HG02763 (cell line): ENCODE data around the gene U2SURP.

Source experiments
- ATAC-seq: cut with Tn5 transposase; IDR thresholded peaks from one replicate; pipeline ENCODE4 v1.9.1; 2021; ENCODE audit warnings: mild to moderate bottlenecking, moderate library complexity; ENCODE audit not compliant: unreplicated experiment

U2SURP gene

DNA sequence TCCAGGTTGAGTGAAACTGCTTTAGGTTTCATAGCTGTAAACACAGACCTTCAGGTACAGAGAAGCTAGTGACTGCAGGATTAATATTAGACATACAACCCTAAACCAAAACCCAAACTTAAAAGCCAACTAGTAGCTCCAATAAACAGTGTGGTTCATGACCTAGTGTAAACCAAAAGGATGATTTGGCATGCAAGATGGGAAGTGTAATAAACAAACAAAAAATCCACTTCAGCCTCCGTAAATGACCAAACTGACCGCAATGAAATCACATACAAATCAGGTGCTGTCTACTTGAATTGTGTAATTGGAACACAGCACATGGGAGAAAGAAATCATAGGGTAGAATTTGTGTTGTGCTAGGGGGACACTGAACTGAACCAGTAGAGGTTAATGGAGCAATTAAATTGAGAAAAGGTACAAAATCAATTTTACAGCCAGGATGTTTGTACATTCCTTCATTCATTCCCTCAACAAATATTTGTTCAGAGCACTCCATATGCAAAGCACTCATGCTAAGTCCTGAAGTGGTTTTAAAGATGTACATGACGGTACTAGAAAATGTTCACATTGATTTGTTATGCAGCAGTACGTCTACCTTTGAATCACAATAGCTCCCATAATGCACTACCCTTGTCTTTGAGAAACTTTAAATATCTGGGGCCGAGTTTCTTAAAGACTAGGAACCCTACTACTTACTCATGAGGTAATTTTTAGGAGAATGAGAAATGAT is 96.8 kb downstream of the U2SURP start:
- ATAC-seq: no peak

DNA sequence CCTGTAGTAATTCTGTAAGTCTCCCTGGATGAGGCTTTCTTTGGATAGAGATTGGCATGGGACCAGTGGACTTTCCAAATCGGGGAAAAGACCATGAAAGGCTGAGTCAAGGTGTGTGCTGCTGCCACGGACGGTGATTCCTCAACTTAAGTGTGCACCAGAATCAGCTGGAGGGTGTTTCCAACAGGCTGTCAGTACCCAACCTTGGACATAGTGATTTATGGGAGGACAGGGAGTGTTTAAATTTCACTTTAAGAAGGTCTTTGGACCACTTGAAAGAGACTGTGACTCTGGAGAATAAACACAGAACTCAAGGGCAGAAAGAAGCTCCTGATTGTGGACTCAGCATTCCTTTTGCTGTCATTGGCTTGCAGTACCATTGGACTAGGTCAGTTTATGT is 97.8 kb downstream of the U2SURP start:
- no peak for ATAC-seq

DNA sequence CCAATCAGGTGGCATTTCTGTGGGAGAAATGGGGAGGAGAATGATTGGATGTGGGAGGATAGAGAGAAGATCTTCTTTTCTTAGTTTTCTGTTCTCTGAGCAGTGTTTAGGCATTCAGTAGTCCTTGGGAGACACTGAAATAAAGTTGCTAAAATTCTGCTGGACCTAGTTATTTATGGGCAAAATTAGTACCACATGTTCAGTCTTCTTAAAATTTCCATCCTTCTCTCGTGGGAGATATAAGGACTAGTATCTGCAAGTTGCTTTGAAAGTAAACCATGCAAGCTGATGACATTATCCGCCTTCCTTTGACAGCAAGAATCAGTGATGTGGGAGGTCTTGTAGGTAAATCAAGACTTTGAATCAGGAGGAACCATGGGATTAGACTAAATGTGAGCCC is 98.3 kb downstream of the U2SURP start:
- no peak for ATAC-seq

DNA sequence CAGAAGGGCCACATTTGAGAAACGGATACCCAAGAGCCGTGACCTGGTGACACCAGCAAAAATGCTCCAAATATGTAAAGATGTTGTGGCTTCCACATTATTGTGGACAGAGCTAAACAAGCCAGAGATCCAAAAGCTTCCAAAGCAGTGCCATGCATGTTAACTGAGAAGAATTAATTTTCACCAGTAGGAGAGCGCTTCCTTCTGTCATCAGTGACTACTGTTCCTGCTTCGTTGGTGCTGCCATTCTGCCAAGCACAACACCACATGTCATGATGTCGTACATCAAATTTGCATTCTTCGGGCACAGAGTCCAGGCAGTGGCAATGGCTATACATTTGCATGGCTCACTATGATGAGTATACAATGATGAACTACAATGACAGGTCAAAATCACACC is 99.1 kb downstream of the U2SURP start:
- no peak for ATAC-seq

DNA sequence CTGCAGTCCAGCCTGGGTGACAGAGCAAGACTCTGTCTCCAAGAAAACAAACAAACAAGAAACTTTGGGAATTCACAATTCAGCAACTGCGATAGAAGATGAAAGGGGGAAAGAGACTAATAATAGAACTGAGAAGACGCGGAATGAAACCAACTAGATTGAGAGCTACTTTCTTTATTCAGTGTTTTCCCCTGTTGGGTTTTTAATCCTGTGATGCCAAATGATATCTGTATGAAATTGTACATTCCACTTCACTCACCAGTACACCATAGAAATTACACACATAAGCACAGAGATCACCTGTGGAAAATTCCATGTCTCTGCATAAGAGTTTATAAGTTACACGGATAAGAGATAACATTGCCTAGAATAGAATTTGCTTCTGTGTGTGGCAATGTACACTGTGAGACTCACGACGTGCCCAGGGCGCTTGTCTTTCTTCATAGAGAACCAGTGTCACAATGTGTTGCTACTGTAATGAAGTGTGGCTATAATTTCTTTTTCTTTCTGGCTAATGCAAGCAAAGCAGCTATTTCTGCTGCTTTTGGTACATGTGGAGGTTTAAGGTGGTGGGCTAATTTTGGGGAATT is 100.5 kb downstream of the U2SURP start:
- no peak for ATAC-seq

DNA sequence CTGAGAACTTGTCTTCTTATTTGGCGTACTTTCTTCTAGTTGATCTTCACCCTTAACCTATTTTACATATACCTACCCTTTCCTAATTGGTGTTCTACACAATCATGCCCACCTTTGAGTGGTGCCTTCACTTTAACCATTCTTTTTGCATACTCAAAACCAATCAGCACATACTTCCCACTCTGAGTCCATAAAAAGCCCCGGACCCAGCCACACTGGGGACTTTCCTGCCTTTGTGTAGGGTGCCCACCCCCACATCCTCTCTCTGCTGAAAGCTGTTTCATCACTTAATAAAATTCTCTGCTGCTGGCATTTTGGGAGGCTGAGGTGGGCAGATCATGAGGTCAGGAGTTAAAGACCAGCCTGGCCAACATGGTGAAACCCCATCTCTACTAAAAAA is 102.3 kb downstream of the U2SURP start:
- no peak for ATAC-seq

DNA sequence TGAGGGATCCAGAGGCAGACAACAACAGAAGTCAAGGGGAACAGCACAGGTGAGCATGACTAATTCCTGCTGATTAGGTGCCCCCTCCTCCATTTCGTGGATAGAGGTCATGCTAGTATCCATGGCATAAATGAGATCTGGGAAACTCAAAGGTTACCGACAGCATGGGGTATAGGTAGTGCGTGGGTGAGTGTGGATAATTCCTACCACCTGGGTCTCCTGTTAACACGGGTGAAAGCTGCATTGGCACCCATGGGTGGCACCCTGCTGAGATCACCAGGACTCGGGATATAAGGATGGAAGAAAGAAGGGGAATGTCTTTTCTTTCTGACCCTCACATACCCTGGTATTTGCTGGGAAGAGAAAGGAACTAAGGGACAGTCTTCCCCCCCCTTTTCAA is 103.8 kb downstream of the U2SURP start:
- ATAC-seq: no peak

DNA sequence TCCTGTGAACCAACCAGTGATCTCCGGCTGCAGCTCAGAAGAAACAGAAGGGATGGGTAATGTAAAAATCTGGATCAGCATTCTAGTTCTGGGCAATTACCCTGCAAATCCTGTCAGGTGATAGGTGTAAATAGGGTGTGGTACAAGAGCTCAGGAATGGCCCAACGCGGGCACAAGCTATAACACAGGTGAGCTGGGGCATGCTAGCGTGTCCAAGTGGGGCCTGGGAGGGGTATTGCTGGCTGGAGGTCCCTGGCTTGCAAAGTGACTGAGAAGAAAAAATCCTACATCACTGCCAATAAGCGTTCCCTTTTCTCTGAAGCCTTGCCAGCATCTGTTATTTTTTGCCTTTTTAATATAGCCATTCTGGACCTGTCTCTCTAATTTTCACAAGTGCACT is 108.5 kb downstream of the U2SURP start:
- no peak for ATAC-seq
